Neural cell (in vitro differentiated cells): ENCODE results near the gene SOCS3.

Experiments
- CTCF ChIP-seq: fragments of 450-650 bp; IDR thresholded peaks from 2 replicates; pipeline ENCODE4 v1.5.1; 2014; ENCODE audit warnings: antibody characterized with exemption, mild to moderate bottlenecking, moderate library complexity; ENCODE audit not compliant: poor library complexity, severe bottlenecking
- EZH2 ChIP-seq: fragments of 200-600, 300-800 bp; shearing (Covaris generic), sonication (generic); IDR thresholded peaks from 2 replicates; pipeline ENCODE4 v1.6.1; 2014; ENCODE audit warnings: antibody characterized with exemption, low read length, borderline replicate concordance, mild to moderate bottlenecking; ENCODE audit not compliant: insufficient read depth, poor library complexity, severe bottlenecking
- REST ChIP-seq: IDR thresholded peaks from 2 replicates; pipeline ENCODE4 v1.6.1; 2012; ENCODE audit warnings: borderline replicate concordance

GRCh38 chr17:78323826-78324390 is 36.0 kb downstream of the SOCS3 start:
- TF ChIP-seq CTCF (no peak), REST (no peak), EZH2 (no peak)
